Left lung (tissue), 10 donors: ENCODE measurements around the gene RSPH4A. TPM values are rescaled to one million over a fixed set of nuclear protein-coding genes. Genes with fewer than 3 reads are reported as not detected.

ENCODE experiments used
- ATAC-seq: fragments of 200-7000 bp; cut with Tn5 transposase; one replicate; pipeline ENCODE4 v1.9.1; 2020; ENCODE audit warnings: moderate library complexity
- DNase-seq, 4 donors: peaks; one replicate each; pipeline ENCODE4 v3.0.0-alpha.2; 2013 to 2020
- H3K27ac ChIP-seq, 2 donors: fragments of 200-600 bp; sonication (generic) in 1 of 2; one replicate each; pipeline versions ENCODE4 v1.5.0 to v1.8.0; 2020 to 2021
- H3K27me3 ChIP-seq, 2 donors: fragments of 200-600 bp; sonication (generic) in 1 of 2; one replicate each; pipeline versions ENCODE4 v1.5.0 to v1.8.0; 2020 to 2021
- H3K36me3 ChIP-seq, 2 donors: fragments of 200-600 bp; sonication (generic) in 1 of 2; one replicate each; pipeline versions ENCODE4 v1.5.0 to v1.8.0; 2020 to 2021
- H3K4me1 ChIP-seq, 2 donors: fragments of 200-600 bp; one replicate each; pipeline ENCODE4 v1.8.0; 2021
- H3K4me3 ChIP-seq, 2 donors: fragments of 200-600 bp; sonication (generic) in 1 of 2; one replicate each; pipeline versions ENCODE4 v1.5.0 to v1.8.0; 2020 to 2021; ENCODE audit warnings: mild to moderate bottlenecking in 1 of 2
- H3K9me3 ChIP-seq, 2 donors: fragments of 200-600 bp; sonication (generic) in 1 of 2; one replicate each; pipeline versions ENCODE4 v1.5.0 to v1.8.0; 2020 to 2021
- CTCF ChIP-seq, 2 donors: fragments of 200-600 bp; sonication (generic) in 1 of 2; IDR thresholded peaks; one replicate each; pipeline versions ENCODE4 v1.5.0 to v1.8.0; 2021; ENCODE audit warnings: antibody characterized with exemption in 2 of 2
- intact Hi-C, 2 donors: fragments of 100-400 bp; cut with DNase I; formaldehyde crosslinking; loops; one replicate each; pipeline versions ENCODE4 v1.11.2 to v1.14.2; 2022
- polyA plus RNA-seq, 6 donors: library from polyadenylated mRNA; unstranded; fragments of 120-200 nt; gene quantifications; one replicate each; pipeline ENCODE4 v1.2.1, GENCODE V29; 2013; ENCODE audit not compliant: insufficient read length in 6 of 6
- total RNA-seq, 2 donors: library from RNA; stranded (reverse); fragmentation: NEBNext Ultra II Directional; extraction: Animal tissue kit (Norgen Biotek cat#: 25700); gene quantifications; one replicate each; pipeline ENCODE4 v1.2.1, GENCODE V29; 2021
- donor health status: DM: no; HTN: yes; CAD: no.
- donor health status: DM: no; HTN: no; CAD: no.

Gene RSPH4A
- total and polyA plus RNA-seq, 8 donors = 0.15 to 11.3 (median 7.5) TPM

- Histone ChIP-seq H3K9me3 (no peaks in the 10 kb centered on the region), H3K36me3 (no peaks in the 10 kb centered on the region), H3K4me1 (no peaks in the 10 kb centered on the region), H3K27me3 (no peaks in the 10 kb centered on the region), H3K4me3 (no peak overlapping the region), H3K27ac (no peak overlapping the region)
- DNase-seq = no peak
- TF ChIP-seq CTCF (IDR thresholded peaks at IDR 0.05) = no peak
- ATAC-seq = no peak
- intact Hi-C loops = no loop called here
Measured at GRCh38 chr6:116624036-116624805, 7.9 kb downstream of the RSPH4A start.

- no peak for TF ChIP-seq CTCF (IDR thresholded peaks at IDR 0.05)
- ATAC-seq (peak; percentile 69), DNase-seq (no peak)
- Histone ChIP-seq H3K9me3 (no peaks in the 10 kb centered on the region), H3K4me1 (no peaks in the 10 kb centered on the region), H3K4me3 (no peak overlapping the region), H3K27me3 (no peaks in the 10 kb centered on the region), H3K27ac (no peak overlapping the region), H3K36me3 (no peaks in the 10 kb centered on the region)
- intact Hi-C loops = no loop called here
Measured at GRCh38 chr6:116625872-116626271, 9.6 kb downstream of the RSPH4A start.

- ATAC-seq (no peak), DNase-seq (no peak)
- no peaks in the 10 kb centered on the region for H3K9me3 ChIP-seq
- peaks cover 0 to 10% of the 10 kb centered on the region in 2 donors for H3K36me3 ChIP-seq
- intact Hi-C loops = no loop called here
- H3K27me3 ChIP-seq = no peaks in the 10 kb centered on the region
- TF ChIP-seq CTCF (IDR thresholded peaks at IDR 0.05) = no peak
- H3K4me1 ChIP-seq = no peaks in the 10 kb centered on the region
- H3K4me3 ChIP-seq = no peak overlapping the region
- H3K27ac ChIP-seq = no peak overlapping the region
Measured at GRCh38 chr6:116629563-116629981, 13.3 kb downstream of the RSPH4A start.

GRCh38 chr6:116631379-116631990, 15.2 kb downstream of the RSPH4A start:
- peaks cover 0 to 13% of the 10 kb centered on the region in 2 donors for H3K36me3 ChIP-seq
- peak in 1 of 4 donors; percentile 53 for DNase-seq
- no peaks in the 10 kb centered on the region for H3K27me3 ChIP-seq
- intact Hi-C loops = no loop called here
- no peak overlapping the region for H3K4me3 ChIP-seq
- ATAC-seq = peak; percentile 49
- no peak overlapping the region for H3K27ac ChIP-seq
- H3K9me3 ChIP-seq = no peaks in the 10 kb centered on the region
- H3K4me1 ChIP-seq = no peaks in the 10 kb centered on the region
- TF ChIP-seq CTCF (IDR thresholded peaks at IDR 0.05) = no peak

GRCh38 chr6:116633685-116634084, 17.4 kb downstream of the RSPH4A start:
- no peaks in the 10 kb centered on the region for H3K9me3 ChIP-seq
- ATAC-seq (no peak), DNase-seq (no peak)
- no peaks in the 10 kb centered on the region for H3K27me3 ChIP-seq
- peaks cover 0 to 20% of the 10 kb centered on the region in 2 donors for H3K36me3 ChIP-seq
- no peak for TF ChIP-seq CTCF (IDR thresholded peaks at IDR 0.05)
- intact Hi-C loops = no loop called here
- H3K4me3 ChIP-seq = no peak overlapping the region
- H3K4me1 ChIP-seq = no peaks in the 10 kb centered on the region
- no peak overlapping the region for H3K27ac ChIP-seq
